Small intestine (tissue), 7 donors: ENCODE data around the gene CFH. TPM values are rescaled to one million over a fixed set of nuclear protein-coding genes. Genes with fewer than 3 reads are reported as not detected.
"Not testable (repeated sequence)": the region's sequence is repeated elsewhere in the genome, so short reads cannot be mapped to it uniquely, and the experiment has no call there.

Source experiments
- DNase-seq, 2 donors: peaks; one replicate each; pipeline versions ENCODE4 v3.0.0 to v3.0.0-alpha.2; 2013
- FAIRE-seq: peaks from 2 replicates; lab custom pipeline; 2012; peaks lifted over from hg19 to GRCh38; lab: Jason Lieb, UNC
- H3K27ac ChIP-seq, 3 donors: one replicate each; pipeline ENCODE4 v1.5.1; 2013; ENCODE audit warnings: low read length in 2 of 3, mild to moderate bottlenecking in 2 of 3, control low read depth in 1 of 3, inconsistent platforms in 1 of 3, low read depth in 1 of 3, moderate library complexity in 1 of 3
- H3K27me3 ChIP-seq, 3 donors: one replicate each; pipeline ENCODE4 v1.6.1; 2013; ENCODE audit warnings: low read length in 3 of 3, inconsistent platforms in 1 of 3; ENCODE audit not compliant: control insufficient read depth in 3 of 3, insufficient read depth in 3 of 3
- H3K36me3 ChIP-seq, 3 donors: one replicate each; pipeline ENCODE4 v1.6.1; 2013; ENCODE audit warnings: low read length in 3 of 3, inconsistent platforms in 1 of 3, low read depth in 1 of 3, mild to moderate bottlenecking in 1 of 3, moderate library complexity in 1 of 3; ENCODE audit not compliant: control insufficient read depth in 3 of 3, insufficient read depth in 2 of 3
- H3K4me1 ChIP-seq, 3 donors: one replicate each; pipeline ENCODE4 v1.6.1; 2013; ENCODE audit warnings: low read length in 2 of 3, inconsistent platforms in 1 of 3, low read depth in 1 of 3, mild to moderate bottlenecking in 1 of 3, moderate library complexity in 1 of 3; ENCODE audit not compliant: control insufficient read depth in 3 of 3, insufficient read depth in 2 of 3
- H3K4me3 ChIP-seq, 3 donors: one replicate each; pipeline ENCODE4 v1.5.1; 2013; ENCODE audit warnings: low read length in 3 of 3, control low read depth in 1 of 3, inconsistent platforms in 1 of 3, low read depth in 1 of 3, mild to moderate bottlenecking in 1 of 3, moderate library complexity in 1 of 3
- H3K9me3 ChIP-seq, 2 donors: one replicate each; pipeline ENCODE4 v1.6.1; 2013; ENCODE audit warnings: low read depth in 1 of 2, low read length in 1 of 2; ENCODE audit not compliant: control insufficient read depth in 2 of 2, insufficient read depth in 1 of 2
- WGBS, 3 donors: extraction: QIAGEN DNeasy Blood & Tissue Kit; methylation state at CpG; one replicate each; pipeline ENCODE4 v1.1.7; 2013; 5-methylcytosine and 5-hydroxymethylcytosine counted together
- polyA plus RNA-seq, 4 donors: library from polyadenylated mRNA; stranded (reverse) in 3 of 4; unstranded in 1 of 4; fragments of 200-250 nt in 3 of 4; fragments of 120-200 nt in 1 of 4; gene quantifications; one replicate each; pipeline versions ENCODE4 v1.2.1 to v1.2.3, GENCODE V29; 2013
- donor health status: healthy with polysubstance abuse.
- donor health status: control.
- donor health status: control.
- donor health status: Bipolar disorder and iron deficiency.
- donor health status: healthy.

The CFH gene
- polyA plus RNA-seq, 4 donors, result 0.89 to 52.9 (median 8.1) TPM

- Histone ChIP-seq H3K4me1 (no peaks in the 10 kb centered on the region), H3K9me3 (peaks cover 0 to 9% of the 10 kb centered on the region in 2 donors), H3K36me3 (no peaks in the 10 kb centered on the region), H3K4me3 (no peak overlapping the region), H3K27me3 (no peaks in the 10 kb centered on the region), H3K27ac (no peak overlapping the region)
- no peak for FAIRE-seq
- no peak for DNase-seq
- 95 to 96% (median 95%) methylated on average over 2 of the region's 2 CpGs for WGBS, 3 donors
Observed at GRCh38 chr1:196698993-196699392, 47.1 kb downstream of the CFH start.

DNA sequence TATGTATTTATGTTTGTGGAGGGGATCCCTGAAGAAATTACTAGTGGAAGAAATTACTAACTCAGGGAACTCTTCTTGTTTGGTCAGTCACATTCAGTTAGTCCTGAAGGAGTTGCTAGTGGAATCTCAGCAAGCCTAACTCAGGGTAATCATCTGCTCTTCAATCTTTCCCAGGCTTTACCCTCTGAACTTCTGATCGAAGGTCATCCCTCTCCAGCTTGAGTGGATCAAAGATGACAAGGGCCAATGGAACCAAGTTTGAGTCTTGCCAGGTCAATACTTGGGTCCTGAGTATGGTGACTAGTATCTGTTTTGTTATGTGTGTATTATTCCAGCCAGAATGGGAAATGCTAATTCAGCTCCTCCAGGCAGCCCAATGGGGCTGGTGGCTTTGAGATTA is 49.3 kb downstream of the CFH start:
- Histone ChIP-seq H3K36me3 (no peaks in the 10 kb centered on the region), H3K9me3 (peaks cover 0 to 9% of the 10 kb centered on the region in 2 donors), H3K27me3 (no peaks in the 10 kb centered on the region), H3K27ac (no peak overlapping the region), H3K4me3 (no peak overlapping the region), H3K4me1 (no peaks in the 10 kb centered on the region)
- WGBS, 3 donors, result 74 to 89% (median 86%) methylated on average over 1 of the region's 1 CpG
- no peak for DNase-seq
- no peak for FAIRE-seq

- not testable (repeated sequence) for H3K27me3 ChIP-seq, H3K27ac ChIP-seq, H3K36me3 ChIP-seq, H3K9me3 ChIP-seq, DNase-seq, H3K4me3 ChIP-seq, FAIRE-seq, H3K4me1 ChIP-seq
- 72 to 91% (median 84%) methylated on average over 2 of the region's 2 CpGs for whole genome bisulfite sequencing, 3 donors
Observed at GRCh38 chr1:196709892-196710291, 58.0 kb downstream of the CFH start.

DNA sequence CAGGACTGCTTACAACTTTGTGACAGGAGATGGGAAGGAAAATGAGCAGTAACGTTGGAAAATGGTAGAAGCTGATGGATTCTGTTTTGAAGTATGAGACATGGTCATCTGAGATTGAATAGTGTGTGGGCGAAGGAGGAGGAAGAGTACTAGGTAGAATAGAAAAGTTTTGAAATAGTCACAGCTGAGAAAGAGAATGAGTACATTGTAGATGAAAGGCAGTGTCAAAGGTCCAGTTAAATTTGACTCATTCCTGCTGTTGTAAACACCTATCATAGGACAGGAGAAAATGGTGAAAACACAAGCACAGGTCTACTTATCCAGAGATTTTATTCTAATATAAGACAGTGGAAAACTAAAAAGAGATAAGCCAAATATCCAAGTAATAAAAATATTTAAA is 66.0 kb downstream of the CFH start:
- Histone ChIP-seq H3K27me3 (no peaks in the 10 kb centered on the region), H3K27ac (no peak overlapping the region), H3K9me3 (no peaks in the 10 kb centered on the region), H3K4me1 (no peaks in the 10 kb centered on the region), H3K4me3 (no peak overlapping the region), H3K36me3 (no peaks in the 10 kb centered on the region)
- FAIRE-seq, result no peak
- no peak for DNase-seq
- WGBS, 3 donors, result 69 to 79% (median 74%) methylated on average over 2 of the region's 2 CpGs

DNA sequence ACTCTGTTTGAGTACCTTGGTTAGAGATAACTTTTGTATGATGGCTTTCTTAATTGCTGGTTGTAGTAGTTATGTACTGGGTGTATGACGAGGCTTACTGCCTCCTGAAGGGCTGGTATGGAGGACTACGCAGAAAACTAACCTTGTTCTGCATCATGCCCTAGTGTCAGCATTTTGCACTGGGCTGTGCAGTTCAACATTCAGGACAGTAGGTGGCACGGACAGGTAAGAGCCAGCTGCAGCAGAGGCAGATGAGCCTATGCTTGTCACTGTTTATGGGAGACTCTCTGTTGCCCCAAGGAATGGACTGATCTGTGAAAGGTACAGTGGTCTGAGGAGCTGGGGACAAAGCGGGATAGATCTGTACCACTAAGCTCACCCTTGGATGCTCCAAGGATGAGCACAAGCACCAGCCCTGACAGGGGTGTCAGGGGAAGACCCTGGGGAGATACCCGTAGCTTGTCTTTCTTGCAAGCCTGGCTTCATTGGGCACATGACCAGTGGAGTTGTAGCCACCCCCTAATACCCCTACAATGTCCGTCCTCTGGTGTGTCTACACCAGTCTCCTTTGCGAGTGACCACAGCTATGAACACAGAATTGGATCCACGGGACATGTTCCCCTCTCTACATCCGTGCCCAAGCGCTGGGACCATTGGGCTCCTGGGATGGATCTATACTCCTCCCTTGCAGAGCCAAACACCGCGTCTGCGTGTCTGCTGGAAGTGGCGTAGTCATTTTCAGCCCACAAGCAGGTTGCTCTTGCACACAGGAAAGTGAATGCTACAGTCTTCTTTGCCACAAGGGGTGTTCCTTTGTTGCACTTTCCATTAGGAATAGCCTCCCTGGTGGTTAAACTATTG is 71.7 kb downstream of the CFH start:
- DNase-seq, result peak; percentile 44 to 62
- Histone ChIP-seq H3K27me3 (no peaks in the 10 kb centered on the region), H3K9me3 (no peaks in the 10 kb centered on the region), H3K4me3 (no peak overlapping the region), H3K27ac (no peak overlapping the region), H3K4me1 (no peaks in the 10 kb centered on the region), H3K36me3 (no peaks in the 10 kb centered on the region)
- 74 to 80% (median 78%) methylated on average over 14 of the region's 14 CpGs for WGBS, 3 donors
- FAIRE-seq, result no peak

GRCh38 chr1:196732526-196732925 is 80.7 kb downstream of the CFH start:
- Histone ChIP-seq H3K27me3 (no peaks in the 10 kb centered on the region), H3K9me3 (peaks cover 0 to 2% of the 10 kb centered on the region in 2 donors), H3K27ac (no peak overlapping the region), H3K36me3 (no peaks in the 10 kb centered on the region), H3K4me3 (no peak overlapping the region), H3K4me1 (no peaks in the 10 kb centered on the region)
- DNase-seq, result no peak
- 79 to 88% (median 85%) methylated on average over 2 of the region's 2 CpGs for WGBS, 3 donors
- FAIRE-seq, result no peak

GRCh38 chr1:196733091-196733970 is 81.5 kb downstream of the CFH start:
- DNase-seq (no peak), FAIRE-seq (no peak)
- Histone ChIP-seq H3K27me3 (no peaks in the 10 kb centered on the region), H3K36me3 (no peaks in the 10 kb centered on the region), H3K27ac (no peak overlapping the region), H3K4me1 (no peaks in the 10 kb centered on the region), H3K4me3 (no peak overlapping the region), H3K9me3 (peaks cover 0 to 2% of the 10 kb centered on the region in 2 donors)
- 69 to 82% (median 71%) methylated on average over 11 of the region's 11 CpGs for WGBS, 3 donors

DNA sequence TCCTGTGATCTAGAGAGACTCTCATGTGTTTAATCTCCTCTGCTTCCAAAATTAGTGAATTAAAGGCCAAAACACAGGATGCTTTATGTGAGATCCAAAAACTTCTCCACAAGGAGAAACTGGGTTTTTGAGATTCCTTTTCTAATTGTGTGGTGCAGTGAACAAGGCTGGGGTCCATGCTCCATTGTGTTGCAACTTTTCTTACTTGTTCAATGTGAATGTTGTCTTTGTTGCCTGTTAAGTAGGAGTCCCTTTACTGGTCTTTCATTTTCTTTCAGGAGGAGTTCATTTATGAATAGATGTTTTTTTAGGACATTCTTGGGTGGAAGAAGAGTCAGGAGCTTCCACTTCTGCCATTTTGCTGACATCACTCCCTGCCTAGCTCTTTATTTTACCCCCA is 82.2 kb downstream of the CFH start:
- H3K36me3 ChIP-seq, result no peaks in the 10 kb centered on the region
- no peaks in the 10 kb centered on the region for H3K27me3 ChIP-seq
- H3K4me3 ChIP-seq, result no peak overlapping the region
- H3K9me3 ChIP-seq, result peaks cover 0 to 9% of the 10 kb centered on the region in 2 donors
- no peak overlapping the region for H3K27ac ChIP-seq
- DNase-seq (no peak), FAIRE-seq (no peak)
- no peaks in the 10 kb centered on the region for H3K4me1 ChIP-seq
